ENCODE results near the gene MXD4.

Gene MXD4, protein sequence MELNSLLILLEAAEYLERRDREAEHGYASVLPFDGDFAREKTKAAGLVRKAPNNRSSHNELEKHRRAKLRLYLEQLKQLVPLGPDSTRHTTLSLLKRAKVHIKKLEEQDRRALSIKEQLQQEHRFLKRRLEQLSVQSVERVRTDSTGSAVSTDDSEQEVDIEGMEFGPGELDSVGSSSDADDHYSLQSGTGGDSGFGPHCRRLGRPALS

DNA sequence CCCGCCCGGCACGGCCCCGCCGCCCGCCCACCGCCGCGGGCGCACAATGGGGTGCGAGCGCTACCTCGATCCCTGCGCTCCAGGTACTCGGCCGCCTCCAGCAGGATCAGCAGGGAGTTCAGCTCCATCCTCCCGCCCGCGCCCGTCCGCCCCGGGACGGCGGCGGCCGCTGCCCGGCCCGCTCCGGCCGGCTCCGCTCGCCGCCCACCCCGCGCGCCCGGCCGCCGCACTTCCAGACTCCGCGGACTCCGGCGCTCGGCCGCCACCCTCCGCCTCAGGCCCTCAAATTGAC lies at the start of gene MXD4:
Gene MXD4, minus strand, starts transcription at position 257 of the 292 bp plus-strand sequence. Its CDS starts 129 bp downstream, at position 128.
- FAIRE-seq: no peak
- no peak for DNase-seq (ENCODE audit: low spot score)

DNA sequence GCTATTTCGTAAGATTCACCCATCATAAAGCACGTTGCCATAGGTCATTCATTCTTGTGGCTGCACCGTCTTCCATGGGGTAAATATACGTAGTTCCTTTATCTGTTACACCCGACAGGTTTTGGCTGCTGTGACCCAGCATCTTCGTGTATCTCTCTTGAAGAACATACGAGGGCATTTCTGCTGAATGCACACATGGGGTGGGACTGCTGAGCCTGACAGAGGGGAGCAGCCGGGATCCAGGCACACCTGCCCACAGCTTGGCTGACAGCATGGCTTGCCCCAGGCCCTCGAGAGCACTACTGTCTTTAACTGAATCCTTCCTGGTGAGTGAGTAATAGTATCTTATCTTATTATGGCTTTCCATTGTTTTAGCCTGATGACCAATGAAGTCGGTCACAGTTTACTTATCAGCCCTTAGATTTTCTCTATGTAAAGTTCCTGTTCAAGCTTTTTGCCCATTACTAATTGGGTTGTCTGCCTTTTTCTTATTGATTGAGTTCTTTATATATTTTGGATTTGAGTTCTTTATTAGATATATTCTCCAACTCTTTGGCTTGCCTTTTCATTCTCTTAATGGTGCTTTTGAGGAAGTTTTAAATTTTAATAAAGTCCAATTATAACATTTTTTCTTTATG lies 45.0 kb upstream of the MXD4 start:
- no peak for FAIRE-seq
- DNase-seq (ENCODE audit: low spot score): no peak

DNA sequence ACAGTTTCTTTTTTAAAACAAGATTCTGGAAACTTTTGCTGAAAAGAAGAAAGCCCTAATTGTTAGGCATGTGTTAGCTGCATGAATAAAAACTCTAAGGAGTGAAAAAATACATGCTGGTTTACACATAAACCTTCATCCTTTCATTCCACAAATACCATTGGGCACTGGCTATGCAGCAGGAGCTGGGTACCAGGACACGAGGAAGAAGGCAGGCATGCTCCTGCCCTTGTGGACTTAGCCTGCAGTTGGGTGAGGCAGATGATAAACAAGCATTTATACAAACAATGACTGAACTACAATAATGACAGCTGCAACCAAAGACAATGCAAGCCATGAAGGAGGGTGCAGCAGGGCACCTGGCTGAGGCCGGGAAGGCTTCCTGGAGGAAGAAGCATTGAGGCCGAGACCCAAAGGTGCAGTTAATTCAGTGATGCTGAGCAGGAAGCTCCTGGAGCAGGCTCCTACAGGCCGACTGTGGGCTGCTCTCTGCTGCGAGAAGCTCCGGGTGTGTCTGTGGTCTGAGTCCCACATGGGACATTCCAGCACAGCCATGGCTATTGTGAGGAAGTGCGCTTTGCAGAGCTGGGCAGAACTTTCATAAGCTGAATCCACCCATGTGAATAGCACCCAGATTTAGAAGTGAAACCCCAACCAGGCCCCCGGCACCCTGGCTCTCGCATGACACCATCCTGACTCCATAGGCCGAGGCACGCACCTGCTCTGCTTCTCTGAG lies 44.0 kb upstream of the MXD4 start:
- no peak for DNase-seq (ENCODE audit: low spot score)

DNA sequence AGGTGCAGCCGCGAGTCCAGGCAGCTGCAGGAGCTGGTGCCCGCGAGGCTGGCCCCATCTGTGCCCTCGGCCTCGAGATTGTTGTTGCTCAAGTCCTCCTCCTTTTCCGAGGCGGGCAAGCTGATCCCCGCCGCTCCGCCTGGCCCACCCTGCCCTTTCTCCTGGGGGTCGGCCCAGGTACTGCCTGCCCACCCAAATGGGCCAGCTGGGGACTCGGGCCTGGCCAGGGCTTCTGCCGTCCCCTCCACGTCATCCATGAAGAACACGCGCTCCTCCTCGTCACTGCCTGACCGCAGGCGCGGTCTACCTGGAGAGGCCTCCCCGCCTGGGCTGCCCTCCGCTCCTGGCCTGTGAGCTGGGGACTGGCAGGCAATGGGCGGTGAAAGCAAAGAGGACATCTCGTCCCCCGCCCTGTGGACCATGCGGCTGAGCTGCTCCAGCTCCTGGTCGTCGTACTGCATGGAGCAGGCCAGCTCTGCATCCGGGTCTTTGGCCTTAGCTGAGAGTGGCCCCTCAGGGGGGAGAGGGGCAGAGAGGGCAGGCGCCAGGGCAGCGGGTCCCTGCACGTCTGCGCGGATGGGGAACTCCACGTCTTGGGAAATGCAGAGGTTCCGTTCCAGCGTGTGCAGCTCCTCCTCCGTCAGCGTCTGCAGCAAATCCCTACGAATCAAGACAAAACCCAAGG lies 43.1 kb upstream of the MXD4 start:
- FAIRE-seq (no peak), DNase-seq (ENCODE audit: low spot score) (no peak)

More for the DNA sequence above, 44.0 kb upstream of the MXD4 start:
- FAIRE-seq: no peak

DNA sequence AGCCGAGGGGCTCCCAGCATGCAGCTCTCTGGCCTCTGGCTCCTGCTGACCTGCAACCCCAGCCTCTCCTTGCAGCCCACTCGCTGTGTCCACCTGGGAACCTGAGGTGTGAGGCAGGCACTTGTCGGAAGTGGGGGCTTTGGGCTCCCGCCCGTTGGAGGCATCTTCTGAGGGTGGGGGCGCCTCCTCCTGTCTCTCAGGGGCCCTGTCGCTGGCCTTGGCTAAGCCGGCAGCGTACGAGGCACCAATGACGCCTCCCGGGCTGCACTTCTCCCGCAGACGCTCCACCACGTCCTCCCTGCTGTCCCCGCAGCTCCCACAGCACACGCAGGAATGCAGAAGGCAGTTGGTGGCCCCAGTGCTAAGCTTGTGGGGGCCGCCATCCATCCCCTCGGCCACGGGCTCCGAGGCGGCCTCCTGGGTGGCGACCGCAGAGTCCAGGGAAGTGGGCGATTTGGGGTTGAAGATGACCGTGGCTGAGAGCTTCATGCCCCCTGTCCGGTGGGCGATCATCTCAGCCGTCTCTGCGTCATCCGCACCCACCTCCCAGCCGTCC lies 42.5 kb upstream of the MXD4 start:
- DNase-seq (ENCODE audit: low spot score): no peak
- no peak for FAIRE-seq

DNA sequence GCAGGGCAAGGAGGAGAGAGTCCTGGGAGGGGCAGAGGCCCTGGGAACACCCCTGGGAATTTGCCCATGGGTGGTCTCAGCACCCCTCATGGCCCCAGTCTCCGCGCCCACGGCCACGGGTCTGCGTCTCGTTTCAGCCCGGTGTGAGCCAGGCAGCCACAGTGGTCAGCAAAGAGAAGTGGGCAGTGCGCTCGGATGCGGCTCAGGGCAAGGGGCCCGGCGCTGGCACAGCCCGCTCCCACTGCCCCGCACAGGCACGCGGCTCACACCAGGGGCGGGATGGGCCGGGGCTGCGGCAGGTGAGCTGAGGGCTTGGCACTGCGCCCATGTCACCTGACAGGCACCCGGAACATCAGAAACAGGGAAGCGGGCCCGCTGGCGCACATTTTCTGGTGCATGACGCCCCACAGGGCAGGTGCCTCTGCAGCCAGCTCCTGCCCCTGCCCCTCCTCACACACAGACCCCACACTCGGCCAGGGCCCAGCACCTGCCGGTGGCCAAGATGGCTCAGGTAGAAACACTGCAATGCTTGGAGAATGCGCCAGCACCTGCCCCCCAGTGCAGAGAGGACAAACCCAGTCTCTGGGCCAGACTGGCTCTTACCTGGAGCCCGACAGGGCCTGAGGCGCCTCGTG lies 41.9 kb upstream of the MXD4 start:
- DNase-seq (ENCODE audit: low spot score) (no peak), FAIRE-seq (no peak)

DNA sequence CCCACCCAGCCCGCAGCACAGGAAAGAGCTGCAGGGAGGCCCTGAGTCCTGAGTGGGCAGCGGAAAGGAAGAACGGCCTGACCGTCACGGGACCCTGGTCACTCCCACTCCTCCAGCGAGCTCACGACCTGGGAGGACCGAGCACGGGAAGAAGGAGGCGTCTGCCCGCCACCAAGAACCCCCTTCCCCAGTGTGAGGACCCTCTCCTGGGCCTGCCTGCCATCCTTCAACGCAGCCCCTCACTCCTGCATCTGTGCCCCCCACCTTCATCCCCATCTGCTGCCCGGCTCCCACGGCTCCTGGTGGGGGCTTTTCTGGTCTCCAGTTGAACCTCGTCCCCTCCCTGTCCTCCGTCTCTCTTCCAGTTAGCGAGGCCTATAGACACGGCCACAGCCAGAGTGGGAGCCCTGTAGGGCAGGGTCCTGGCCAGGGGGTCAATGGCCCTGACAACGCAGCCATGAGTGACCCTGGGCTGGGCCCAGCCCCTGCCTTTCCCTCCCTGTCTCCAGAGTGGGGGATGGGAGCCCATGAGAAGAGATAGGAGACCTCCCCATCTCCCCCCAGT lies 41.3 kb upstream of the MXD4 start:
- DNase-seq (ENCODE audit: low spot score) (no peak), FAIRE-seq (no peak)

DNA sequence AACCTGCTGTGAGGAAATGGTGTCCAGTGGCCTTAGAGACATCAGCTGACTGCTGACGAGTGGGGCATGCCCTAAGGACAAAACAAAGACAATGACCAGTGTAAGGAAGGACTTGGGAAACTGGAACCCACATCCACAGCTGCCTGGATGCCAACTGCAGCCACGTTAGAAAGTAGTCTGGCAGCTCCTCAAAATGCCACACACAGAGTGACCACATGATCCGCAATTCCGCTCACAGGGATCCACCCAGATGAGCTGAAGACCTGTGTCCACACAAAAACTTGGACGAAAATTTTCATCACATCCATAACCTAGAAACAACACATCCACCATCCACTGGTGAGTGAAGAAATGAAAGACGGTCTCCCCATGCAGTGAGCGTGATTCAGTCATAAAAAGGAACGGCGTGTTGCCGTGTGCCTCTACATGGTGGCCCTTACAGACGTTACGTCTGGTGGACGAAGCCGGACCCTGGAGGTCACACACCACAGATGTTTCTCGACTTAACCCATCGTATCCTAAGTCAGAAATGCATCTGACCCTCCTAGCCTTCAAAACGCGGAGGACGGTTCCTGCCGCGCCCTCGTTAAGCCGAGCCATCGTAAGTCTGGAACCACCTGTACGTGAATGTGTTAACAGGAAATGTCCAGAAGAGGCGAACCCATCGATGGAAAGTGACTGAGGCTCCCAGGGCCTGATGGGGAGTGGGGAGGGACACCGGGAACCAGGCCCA lies 40.6 kb upstream of the MXD4 start:
- FAIRE-seq (no peak), DNase-seq (ENCODE audit: low spot score) (no peak)

DNA sequence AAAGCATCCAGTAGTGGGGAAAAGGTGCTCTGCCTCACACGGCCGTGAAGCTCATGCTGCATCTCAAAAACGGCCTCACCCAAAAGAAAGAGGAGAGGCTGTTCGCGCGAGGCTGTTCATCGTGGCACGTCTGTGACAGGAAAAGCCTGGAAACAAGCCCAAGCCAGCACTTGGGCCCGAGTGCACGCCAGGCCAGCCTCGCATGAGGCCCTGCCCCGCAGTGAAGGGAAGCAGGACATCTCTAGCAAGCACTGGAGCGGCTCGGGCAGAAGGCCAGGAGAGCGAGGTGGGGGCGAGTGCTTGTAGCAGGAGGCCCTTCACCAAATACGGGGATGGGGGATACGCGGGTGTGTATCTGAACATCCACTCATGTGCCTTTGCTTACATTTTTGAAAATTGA lies 39.9 kb upstream of the MXD4 start:
- FAIRE-seq (no peak), DNase-seq (ENCODE audit: low spot score) (no peak)

DNA sequence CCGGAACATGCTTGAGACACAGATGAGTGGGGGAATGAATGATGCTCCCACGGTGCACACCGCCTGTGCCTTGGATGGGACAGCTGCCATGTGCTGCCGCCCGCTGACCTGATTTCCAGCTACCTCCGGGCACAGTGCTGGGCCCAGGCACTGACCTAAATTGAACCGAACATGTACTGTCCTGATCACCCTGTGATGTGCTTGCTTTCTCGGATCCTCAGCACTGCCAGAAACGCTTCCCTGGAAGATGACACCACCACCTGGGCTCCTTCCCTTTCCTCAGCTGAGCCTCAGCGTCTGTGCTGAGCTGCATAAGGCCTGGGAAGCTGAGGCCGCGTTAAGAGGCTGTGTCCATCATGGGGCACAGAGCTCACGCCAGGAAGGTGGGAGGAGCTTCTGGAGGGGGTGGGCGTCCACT lies 39.3 kb upstream of the MXD4 start:
- no peak for FAIRE-seq
- DNase-seq (ENCODE audit: low spot score): no peak

DNA sequence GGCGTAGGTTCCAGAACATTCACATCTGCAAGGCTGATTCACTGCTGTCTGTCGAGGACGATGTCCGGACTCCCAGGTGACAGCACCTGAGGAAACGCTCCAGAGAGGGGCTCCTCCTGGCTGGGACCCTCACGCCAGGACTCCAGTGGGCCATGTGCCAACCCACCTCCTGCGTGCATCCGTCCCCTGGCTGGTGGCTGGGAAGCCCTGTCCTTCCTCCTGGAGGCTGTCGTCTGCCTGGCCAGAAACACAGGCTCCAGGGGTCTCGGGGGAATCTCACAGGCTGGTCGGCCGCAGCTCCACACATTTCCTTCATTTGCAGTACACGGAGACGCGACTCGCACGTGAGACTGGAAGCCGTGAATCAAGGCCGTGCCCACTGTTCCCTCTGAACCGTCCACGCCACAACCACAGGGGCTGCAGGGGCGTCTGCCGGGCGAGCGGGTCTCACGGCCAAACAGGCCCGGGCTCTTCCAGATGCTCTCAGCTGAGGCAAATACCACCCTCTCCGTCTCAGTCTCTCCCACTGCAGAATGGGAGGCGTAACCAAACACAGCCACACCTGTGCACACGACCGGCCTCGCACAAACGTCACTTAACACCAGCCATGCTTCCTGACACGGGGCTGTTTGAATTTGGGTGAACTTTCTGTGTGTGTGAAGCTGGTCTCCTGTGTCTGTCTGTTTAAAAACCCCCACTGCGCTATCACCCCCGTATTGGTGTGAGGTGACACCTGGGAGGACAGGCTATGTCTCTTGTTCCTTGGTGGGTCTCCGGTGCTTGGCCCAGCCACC lies 38.7 kb upstream of the MXD4 start:
- FAIRE-seq (no peak), DNase-seq (ENCODE audit: low spot score) (no peak)

DNA sequence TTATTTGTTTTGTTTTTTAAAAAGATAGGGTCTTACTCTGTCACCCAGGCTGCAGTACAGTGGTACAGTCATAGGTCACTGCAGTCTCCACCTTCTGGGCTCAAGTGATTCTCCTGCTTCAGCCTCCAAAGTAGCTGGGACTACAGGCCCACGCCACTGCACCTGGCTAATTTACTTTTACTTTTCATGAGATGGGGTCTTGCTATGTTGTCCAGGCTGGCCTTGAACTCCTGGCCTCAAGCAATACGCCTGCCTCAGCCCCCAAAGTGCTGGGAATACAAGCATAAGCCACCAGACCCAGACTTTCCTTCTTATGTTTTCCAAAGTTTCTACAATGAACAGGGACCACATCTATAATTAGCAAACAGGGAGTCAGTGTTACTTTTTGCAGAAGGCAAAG lies 37.9 kb upstream of the MXD4 start:
- FAIRE-seq (no peak), DNase-seq (ENCODE audit: low spot score) (no peak)

DNA sequence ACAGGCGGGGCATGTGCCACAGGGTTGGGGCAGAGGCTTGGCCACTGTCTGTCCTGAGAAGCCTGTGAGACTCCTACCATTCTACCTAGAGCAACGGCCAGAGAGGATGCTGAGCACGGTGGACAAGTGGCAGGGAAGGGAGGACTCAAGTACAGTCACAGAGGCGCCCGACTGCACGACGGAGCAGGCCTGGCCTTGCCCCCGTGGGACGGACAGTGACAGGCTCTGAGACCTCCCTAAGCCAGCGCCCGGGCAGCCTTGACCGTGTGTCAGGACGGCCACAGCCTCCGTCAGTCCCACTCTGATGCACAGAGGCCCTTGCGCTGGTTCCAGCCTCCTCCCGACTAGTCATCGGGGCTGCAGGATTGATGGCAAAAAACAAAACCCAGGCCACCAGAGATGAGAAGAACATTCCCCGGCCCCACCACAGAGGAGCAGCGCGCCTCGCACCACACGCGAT lies 36.7 kb upstream of the MXD4 start:
- DNase-seq (ENCODE audit: low spot score): no peak
- no peak for FAIRE-seq

DNA sequence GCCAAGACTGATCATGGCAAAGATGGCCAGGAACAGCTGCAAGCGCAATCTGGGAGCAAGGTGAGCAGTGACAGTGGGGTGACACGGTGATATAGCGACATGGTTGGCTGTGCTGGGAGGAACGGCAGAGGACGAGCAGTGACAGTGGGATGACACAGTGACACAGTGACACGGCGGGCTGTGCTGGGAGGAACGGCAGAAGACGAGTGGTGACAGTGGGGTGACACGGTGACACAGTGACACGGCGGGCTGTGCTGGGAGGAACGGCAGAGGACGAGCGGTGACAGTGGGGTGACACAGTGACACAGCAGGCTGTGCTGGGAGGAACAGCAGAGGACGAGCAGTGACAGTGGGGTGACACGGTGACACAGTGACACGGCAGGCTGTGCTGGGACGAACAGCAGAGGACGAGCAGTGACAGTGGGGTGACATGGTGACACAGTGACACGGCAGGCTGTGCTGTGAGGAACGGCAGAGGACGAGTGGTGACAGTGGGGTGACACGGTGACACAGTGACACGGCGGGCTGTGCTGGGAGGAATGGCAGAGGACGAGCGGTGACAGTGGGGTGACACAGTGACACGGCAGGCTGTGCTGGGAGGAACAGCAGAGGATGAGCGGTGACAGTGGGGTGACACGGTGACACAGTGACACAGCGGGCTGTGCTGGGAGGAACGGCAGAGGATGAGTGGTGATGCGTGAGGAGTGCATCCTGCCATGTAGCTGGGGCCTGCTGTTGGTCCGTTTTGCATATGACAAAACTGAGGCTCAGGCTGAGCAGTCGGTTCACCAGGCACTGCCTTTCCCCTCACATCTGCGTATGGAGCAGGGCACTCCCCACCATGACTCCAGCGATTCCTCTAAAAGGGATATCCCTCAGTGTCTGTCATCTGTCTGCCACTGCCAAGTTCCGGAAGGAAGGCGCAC lies 36.0 kb upstream of the MXD4 start:
- DNase-seq (ENCODE audit: low spot score): no peak
- FAIRE-seq: no peak

DNA sequence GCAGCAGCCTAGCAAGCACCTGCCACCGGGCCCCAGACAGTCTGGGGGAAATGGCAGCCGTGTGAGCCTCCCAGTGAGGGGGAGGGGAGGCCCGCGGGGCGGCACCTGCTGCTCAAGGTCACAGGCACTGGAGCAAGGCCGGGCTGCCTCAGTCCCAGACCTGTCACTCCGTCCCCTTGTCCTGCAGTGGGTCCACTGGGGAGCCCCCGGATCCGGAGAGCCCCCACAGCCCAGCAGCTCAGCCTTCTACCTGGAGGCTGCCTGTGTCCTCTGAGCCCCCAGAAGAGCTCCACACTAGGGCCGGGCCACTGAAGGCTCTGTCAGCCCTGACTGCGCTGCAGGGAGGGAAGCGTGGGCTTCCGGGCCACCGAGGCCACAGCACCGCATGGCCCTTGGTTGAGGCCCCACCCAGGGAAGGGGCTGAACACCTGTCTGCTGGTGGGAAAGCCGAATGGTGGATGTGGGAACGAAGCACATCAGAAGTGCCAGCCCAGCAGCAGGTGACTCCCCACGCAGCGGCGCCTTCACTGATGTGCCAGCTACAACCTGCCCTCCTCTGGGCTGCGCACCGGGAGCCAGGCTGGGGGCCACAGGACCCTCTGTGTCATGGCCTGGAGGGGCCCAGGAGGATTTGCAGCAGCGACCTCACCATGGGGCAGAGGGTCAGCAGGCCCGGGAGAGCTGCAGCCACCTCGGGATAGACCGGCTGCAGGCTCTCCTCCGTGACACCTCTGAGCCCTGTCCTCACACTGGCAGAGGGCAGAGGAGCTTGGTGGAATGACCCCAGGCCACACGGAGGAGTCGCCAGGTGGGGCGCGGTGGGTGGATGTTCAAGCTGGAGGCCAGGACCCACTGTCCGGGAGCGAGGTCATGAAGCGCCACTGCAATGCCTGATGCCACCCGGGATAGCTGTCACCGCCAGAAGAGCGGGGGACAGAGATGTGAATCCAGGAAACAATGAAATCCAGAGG lies 35.0 kb upstream of the MXD4 start:
- FAIRE-seq (no peak), DNase-seq (ENCODE audit: low spot score) (no peak)

DNA sequence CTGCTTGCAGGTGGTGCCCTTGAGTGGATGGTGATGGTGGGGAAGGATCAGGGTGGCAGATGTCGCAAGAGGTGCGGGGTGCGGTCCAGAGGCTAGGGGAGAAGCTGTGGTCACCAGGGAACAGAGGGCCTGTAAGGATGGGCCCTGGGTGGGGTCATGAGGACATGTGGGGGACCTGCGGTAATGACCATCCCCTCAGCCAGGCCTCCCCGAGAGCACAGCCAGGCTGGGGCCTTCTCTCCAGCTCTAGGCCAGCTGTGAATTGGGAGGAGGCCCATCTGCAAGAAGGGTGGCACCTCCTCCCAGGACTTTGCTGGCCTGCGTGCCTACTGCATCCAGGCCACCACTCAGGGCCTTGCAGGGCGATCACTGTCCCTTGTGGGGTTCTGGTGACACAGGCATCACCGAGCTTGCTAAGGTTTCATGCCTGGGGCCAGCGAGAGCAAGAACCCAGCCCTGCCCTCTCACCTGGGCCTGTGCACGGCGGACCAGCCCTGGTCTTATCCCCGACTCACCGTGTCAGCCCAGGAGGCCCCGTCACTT lies 34.1 kb upstream of the MXD4 start:
- no peak for DNase-seq (ENCODE audit: low spot score)
- no peak for FAIRE-seq

DNA sequence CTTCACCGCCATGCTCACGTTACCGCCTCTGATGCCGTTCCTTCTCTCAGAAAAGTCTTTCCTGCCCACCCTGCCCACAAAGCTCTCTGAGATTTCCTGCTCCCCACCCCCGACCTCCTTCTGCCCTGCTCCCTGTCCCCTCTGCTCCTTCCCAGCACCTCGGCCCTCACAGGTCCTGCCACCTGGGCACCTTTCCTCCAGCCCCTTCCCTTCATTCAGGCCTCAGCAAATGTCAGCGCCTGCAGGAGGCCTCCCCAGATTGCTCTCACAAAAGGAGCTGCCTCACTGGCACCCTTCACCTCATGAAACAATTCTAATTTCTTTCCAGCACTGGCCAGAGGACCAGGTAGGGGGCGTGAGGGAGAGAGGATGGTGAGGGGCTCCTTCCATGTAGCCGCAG lies 33.6 kb upstream of the MXD4 start:
- DNase-seq (ENCODE audit: low spot score) (no peak), FAIRE-seq (no peak)
